Right lobe of liver (tissue), 4 donors: ENCODE measurements around the gene ITGA2.

ENCODE experiments used
- POLR2A ChIP-seq: fragments of 450-650 bp; IDR thresholded peaks from one replicate; pipeline ENCODE4 v1.6.1; 2017; ENCODE audit warnings: antibody characterized with exemption, mild to moderate bottlenecking
- TF ChIP-seq, protein P1 (sequence below), 4 donors: fragments of 200-600 bp in 3 of 4; fragments of 450-650 bp in 1 of 4; IDR thresholded peaks; one replicate each; pipeline versions ENCODE4 v1.5.1 to v1.8.0; 2016 to 2022; ENCODE audit warnings: antibody characterized with exemption in 4 of 4, mild to moderate bottlenecking in 2 of 4
- donor health status: DM: no; HTN: no; CAD: no.
- donor health status: DM: no; HTN: no; CAD: no.
- donor health status: DM: no; HTN: yes; CAD: no.

GRCh38 chr5:53069626-53070025, 80.5 kb downstream of the ITGA2 start:
- TF ChIP-seq, protein P1, sequence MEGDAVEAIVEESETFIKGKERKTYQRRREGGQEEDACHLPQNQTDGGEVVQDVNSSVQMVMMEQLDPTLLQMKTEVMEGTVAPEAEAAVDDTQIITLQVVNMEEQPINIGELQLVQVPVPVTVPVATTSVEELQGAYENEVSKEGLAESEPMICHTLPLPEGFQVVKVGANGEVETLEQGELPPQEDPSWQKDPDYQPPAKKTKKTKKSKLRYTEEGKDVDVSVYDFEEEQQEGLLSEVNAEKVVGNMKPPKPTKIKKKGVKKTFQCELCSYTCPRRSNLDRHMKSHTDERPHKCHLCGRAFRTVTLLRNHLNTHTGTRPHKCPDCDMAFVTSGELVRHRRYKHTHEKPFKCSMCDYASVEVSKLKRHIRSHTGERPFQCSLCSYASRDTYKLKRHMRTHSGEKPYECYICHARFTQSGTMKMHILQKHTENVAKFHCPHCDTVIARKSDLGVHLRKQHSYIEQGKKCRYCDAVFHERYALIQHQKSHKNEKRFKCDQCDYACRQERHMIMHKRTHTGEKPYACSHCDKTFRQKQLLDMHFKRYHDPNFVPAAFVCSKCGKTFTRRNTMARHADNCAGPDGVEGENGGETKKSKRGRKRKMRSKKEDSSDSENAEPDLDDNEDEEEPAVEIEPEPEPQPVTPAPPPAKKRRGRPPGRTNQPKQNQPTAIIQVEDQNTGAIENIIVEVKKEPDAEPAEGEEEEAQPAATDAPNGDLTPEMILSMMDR (IDR thresholded peaks at IDR 0.05): no peak
- TF ChIP-seq POLR2A: no peak
